SK-N-SH (cell line): Measurements from ENCODE around the gene IAH1. TPM values are rescaled to one million over a fixed set of nuclear protein-coding genes. Genes with fewer than 3 reads are reported as not detected.

Source experiments
- CTCF ChIA-PET: fragments of 300-600, 350-600 bp; formaldehyde crosslinking; extraction: SDS; loops from one replicate; lab custom pipeline; 2021; lab: Yijun Ruan, JAX
- POLR2A ChIA-PET: fragments of 350-600 bp; sonication (Branson Sonifier 250); formaldehyde crosslinking; extraction: SDS; loops from one replicate; lab custom pipeline; 2020; ENCODE audit warnings: antibody characterized with exemption, inconsistent platforms; lab: Yijun Ruan, JAX
- DNase-seq: peaks from one replicate; pipeline ENCODE4 v3.0.0; 2012
- H2AFZ ChIP-seq: fragments of 200-600 bp; sonication (generic); 2 replicates; pipeline ENCODE4 v1.8.1; 2016; ENCODE audit warnings: antibody characterized with exemption, mild to moderate bottlenecking, low read depth
- H3F3A ChIP-seq: fragments of 200-600 bp; sonication (generic); replicated peaks from 2 replicates; pipeline ENCODE3; 2016; ENCODE audit warnings: antibody characterized with exemption, mild to moderate bottlenecking; ENCODE audit not compliant: insufficient read depth
- H3K27ac ChIP-seq, 2 experiments: fragments of 200-500 bp in 1 of 2; fragments of 200-600 bp in 1 of 2; sonication (Bioruptor generic) in 1 of 2; sonication (generic), shearing (Covaris generic) in 1 of 2; 2 replicates each; pipeline versions ENCODE4 v1.5.1 to v1.6.1; 2014 to 2016; ENCODE audit warnings: low read depth in 2 of 2, inconsistent platforms in 1 of 2, low read length in 1 of 2, mild to moderate bottlenecking in 1 of 2, mixed read lengths in 1 of 2
- H3K27me3 ChIP-seq: fragments of 200-600 bp; sonication (generic), shearing (Covaris generic); 2 replicates; pipeline ENCODE4 v1.6.1; 2016; ENCODE audit warnings: mixed run types; ENCODE audit not compliant: insufficient read depth
- H3K36me3 ChIP-seq, 2 experiments: fragments of 200-500 bp in 1 of 2; fragments of 200-600 bp in 1 of 2; sonication (Bioruptor generic) in 1 of 2; sonication (generic) in 1 of 2; replicated peaks in 1 of 2; 2 replicates each; pipeline versions ENCODE3 to v1.5.1; 2014 to 2016; ENCODE audit warnings: low read length in 1 of 2, mild to moderate bottlenecking in 1 of 2; ENCODE audit not compliant: insufficient read depth in 2 of 2, control insufficient read depth in 1 of 2
- H3K4me1 ChIP-seq, 2 experiments: fragments of 200-500 bp in 1 of 2; fragments of 200-600 bp in 1 of 2; sonication (Bioruptor generic) in 1 of 2; sonication (generic), shearing (Covaris generic) in 1 of 2; 2 replicates each; pipeline versions ENCODE4 v1.5.1 to v1.6.1; 2014 to 2016; ENCODE audit warnings: low read depth in 1 of 2, low read length in 1 of 2, mixed run types in 1 of 2; ENCODE audit not compliant: insufficient read depth in 2 of 2, control insufficient read depth in 1 of 2
- H3K4me2 ChIP-seq: fragments of 200-600 bp; sonication (generic), shearing (Covaris generic); 2 replicates; pipeline ENCODE4 v1.6.1; 2017; ENCODE audit warnings: mixed run types
- H3K4me3 ChIP-seq, 2 experiments: fragments of 200-500 bp in 1 of 2; fragments of 200-600 bp in 1 of 2; sonication (Bioruptor generic) in 1 of 2; sonication (generic), shearing (Covaris generic) in 1 of 2; 2 replicates each; pipeline versions ENCODE4 v1.5.1 to v1.8.1; 2014 to 2016; ENCODE audit warnings: low read depth in 2 of 2, inconsistent platforms in 1 of 2, low read length in 1 of 2, mild to moderate bottlenecking in 1 of 2, mixed read lengths in 1 of 2, moderate library complexity in 1 of 2
- H3K79me2 ChIP-seq: fragments of 200-600 bp; sonication (generic); 2 replicates; pipeline ENCODE4 v1.8.1; 2017; ENCODE audit warnings: mild to moderate bottlenecking; ENCODE audit not compliant: insufficient read depth
- H3K9ac ChIP-seq: fragments of 200-600 bp; sonication (generic); 2 replicates; pipeline ENCODE4 v1.6.1; 2017; ENCODE audit warnings: mixed run types
- H3K9me2 ChIP-seq: fragments of 200-600 bp; sonication (generic); 2 replicates; pipeline ENCODE4 v1.6.1; 2017; ENCODE audit warnings: mixed run types
- H3K9me3 ChIP-seq: fragments of 200-600 bp; sonication (generic); 2 replicates; pipeline ENCODE4 v1.6.1; 2017; ENCODE audit warnings: mixed run types, mild to moderate bottlenecking, moderate library complexity
- H4K20me1 ChIP-seq: fragments of 200-600 bp; sonication (generic); 2 replicates; pipeline ENCODE4 v1.6.1; 2017; ENCODE audit warnings: mild to moderate bottlenecking, mixed run types; ENCODE audit not compliant: insufficient read depth
- EP300 ChIP-seq, 2 experiments: IDR thresholded peaks; 2 replicates each; pipeline versions ENCODE4 v1.4.0 to v1.6.1; 2012; ENCODE audit warnings: borderline replicate concordance in 1 of 2, low read depth in 1 of 2, low read length in 1 of 2
- EZH2phosphoT487 ChIP-seq: fragments of 200-600 bp; sonication (generic); IDR thresholded peaks from 2 replicates; pipeline ENCODE4 v1.6.1; 2017; ENCODE audit warnings: low read depth, mixed run types, mild to moderate bottlenecking, antibody characterized with exemption, moderate library complexity, borderline replicate concordance
- FOSL2 ChIP-seq: IDR thresholded peaks from 2 replicates; pipeline ENCODE4 v1.4.0; 2012; ENCODE audit warnings: low read depth, mild to moderate bottlenecking, moderate library complexity, borderline replicate concordance
- FOXJ3 ChIP-seq: sonication (generic); formaldehyde crosslinking; IDR thresholded peaks from 2 replicates; pipeline ENCODE4 v1.5.1; 2020; ENCODE audit warnings: mild to moderate bottlenecking, missing genetic modification reagents
- GABPA ChIP-seq: IDR thresholded peaks from 2 replicates; pipeline ENCODE4 v1.4.0; 2012; ENCODE audit warnings: low read depth, mild to moderate bottlenecking
- JUND ChIP-seq: IDR thresholded peaks from 2 replicates; pipeline ENCODE4 v1.4.0; 2012
- MXI1 ChIP-seq: IDR thresholded peaks from 2 replicates; pipeline ENCODE4 v1.6.1; 2012; ENCODE audit warnings: mild to moderate bottlenecking, low read depth, low read length, improper control_type of control experiment
- NFIC ChIP-seq: IDR thresholded peaks from 2 replicates; pipeline ENCODE4 v1.4.0; 2012; ENCODE audit warnings: borderline replicate concordance
- NRF1 ChIP-seq: IDR thresholded peaks from 2 replicates; pipeline ENCODE4 v1.6.1; 2012; ENCODE audit warnings: low read depth, mild to moderate bottlenecking, low read length
- SMC3 ChIP-seq: IDR thresholded peaks from 2 replicates; pipeline ENCODE4 v1.6.1; 2012; ENCODE audit warnings: low read depth, low read length, improper control_type of control experiment
- WGBS: methylation state at CpG from one replicate; pipeline ENCODE4 v1.1.6; 2017; ENCODE audit warnings: low lambda C conversion rate; 5-methylcytosine and 5-hydroxymethylcytosine counted together
- polyA plus RNA-seq, 3 experiments: library from polyadenylated mRNA; depleted of rRNA; stranded (reverse); fragments of >200 nt; gene quantifications; 2 replicates each; pipeline ENCODE4 v1.2.3, GENCODE V29; 2012
- TF ChIP-seq, protein P1 (sequence below): IDR thresholded peaks from 2 replicates; pipeline ENCODE4 v1.4.0; 2012; ENCODE audit warnings: low read depth
- TF ChIP-seq, protein P2 (sequence below): IDR thresholded peaks from 2 replicates; pipeline ENCODE4 v1.4.0; 2012; ENCODE audit warnings: low read depth, borderline replicate concordance
- TF ChIP-seq, protein P3 (sequence below): fragments of 150-350 bp; IDR thresholded peaks from 2 replicates; pipeline ENCODE4 v1.6.1; 2016; ENCODE audit warnings: mild to moderate bottlenecking, low read depth, low read length

IAH1 gene
- polyA plus RNA-seq, 1 of the 3 experiments (the other 2 are of a cell fraction) = 115 TPM

DNA sequence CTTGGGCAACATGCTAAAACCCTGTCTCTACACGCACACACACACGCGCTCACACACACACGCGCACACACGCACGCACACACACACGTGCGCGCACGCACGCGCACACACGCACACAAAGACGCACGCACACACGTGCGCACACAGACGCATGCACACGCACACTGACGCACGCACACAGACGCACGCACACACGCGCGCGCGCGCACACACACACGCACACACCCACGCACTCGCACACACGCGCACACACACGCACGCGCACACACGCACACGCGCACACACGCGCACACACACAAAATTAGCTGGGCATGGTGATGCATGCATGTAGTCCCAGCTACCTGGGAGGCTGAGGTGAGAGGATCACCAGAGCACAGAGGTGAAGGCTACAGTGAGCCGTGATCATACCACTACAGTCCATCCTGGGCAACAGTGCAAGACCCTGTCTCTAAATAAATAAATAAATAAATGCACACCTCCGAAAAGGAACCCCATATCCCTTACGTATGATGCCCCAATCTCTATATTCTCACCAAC is 8.1 kb upstream of the IAH1 start:
- Histone ChIP-seq H2AFZ (no peak overlapping the region), H3K9me3 (no peaks in the 10 kb centered on the region), H3K79me2 (no peaks in the 10 kb centered on the region), H3K4me1 (no peaks in the 10 kb centered on the region; a peak in 1 of 4 replicates), H3F3A (peaks cover 3% of the 10 kb centered on the region), H3K36me3 (peaks cover 42 to 53% of the 10 kb centered on the region in 2 experiments), H3K9me2 (no peaks in the 10 kb centered on the region), H3K27me3 (no peaks in the 10 kb centered on the region), H3K4me3 (no peak overlapping the region), H4K20me1 (no peaks in the 10 kb centered on the region), H3K9ac (no peak overlapping the region), H3K4me2 (no peak overlapping the region), H3K27ac (no peak overlapping the region)
- WGBS = 85% methylated on average over 46 of the region's 46 CpGs
- ChIA-PET CTCF (no interaction called here), POLR2A (interaction anchor here (0.7 kb wide), 1 partner anchor 18 kb away, joined by 3 read pairs; no protein-coding TSS in a partner anchor)
- DNase-seq = no peak
- no peak for TF ChIP-seq EP300 (IDR thresholded peaks at IDR 0.05; ENCODE audit: borderline replicate concordance in 1 of 2, low read depth in 1 of 2, low read length in 1 of 2)
- no peak for TF ChIP-seq SMC3
- TF ChIP-seq NRF1 = no peak
- no peak for TF ChIP-seq JUND
- TF ChIP-seq FOSL2 = no peak
- TF ChIP-seq, protein P1, sequence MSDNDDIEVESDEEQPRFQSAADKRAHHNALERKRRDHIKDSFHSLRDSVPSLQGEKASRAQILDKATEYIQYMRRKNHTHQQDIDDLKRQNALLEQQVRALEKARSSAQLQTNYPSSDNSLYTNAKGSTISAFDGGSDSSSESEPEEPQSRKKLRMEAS = no peak
- TF ChIP-seq, protein P2, sequence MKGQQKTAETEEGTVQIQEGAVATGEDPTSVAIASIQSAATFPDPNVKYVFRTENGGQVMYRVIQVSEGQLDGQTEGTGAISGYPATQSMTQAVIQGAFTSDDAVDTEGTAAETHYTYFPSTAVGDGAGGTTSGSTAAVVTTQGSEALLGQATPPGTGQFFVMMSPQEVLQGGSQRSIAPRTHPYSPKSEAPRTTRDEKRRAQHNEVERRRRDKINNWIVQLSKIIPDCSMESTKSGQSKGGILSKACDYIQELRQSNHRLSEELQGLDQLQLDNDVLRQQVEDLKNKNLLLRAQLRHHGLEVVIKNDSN = no peak
- TF ChIP-seq, protein P3, sequence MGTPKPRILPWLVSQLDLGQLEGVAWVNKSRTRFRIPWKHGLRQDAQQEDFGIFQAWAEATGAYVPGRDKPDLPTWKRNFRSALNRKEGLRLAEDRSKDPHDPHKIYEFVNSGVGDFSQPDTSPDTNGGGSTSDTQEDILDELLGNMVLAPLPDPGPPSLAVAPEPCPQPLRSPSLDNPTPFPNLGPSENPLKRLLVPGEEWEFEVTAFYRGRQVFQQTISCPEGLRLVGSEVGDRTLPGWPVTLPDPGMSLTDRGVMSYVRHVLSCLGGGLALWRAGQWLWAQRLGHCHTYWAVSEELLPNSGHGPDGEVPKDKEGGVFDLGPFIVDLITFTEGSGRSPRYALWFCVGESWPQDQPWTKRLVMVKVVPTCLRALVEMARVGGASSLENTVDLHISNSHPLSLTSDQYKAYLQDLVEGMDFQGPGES = no peak
- no peak for TF ChIP-seq NFIC
- TF ChIP-seq EZH2phosphoT487 = no peak
- TF ChIP-seq GABPA = no peak
- TF ChIP-seq FOXJ3 = no peak
- no peak for TF ChIP-seq MXI1

DNA sequence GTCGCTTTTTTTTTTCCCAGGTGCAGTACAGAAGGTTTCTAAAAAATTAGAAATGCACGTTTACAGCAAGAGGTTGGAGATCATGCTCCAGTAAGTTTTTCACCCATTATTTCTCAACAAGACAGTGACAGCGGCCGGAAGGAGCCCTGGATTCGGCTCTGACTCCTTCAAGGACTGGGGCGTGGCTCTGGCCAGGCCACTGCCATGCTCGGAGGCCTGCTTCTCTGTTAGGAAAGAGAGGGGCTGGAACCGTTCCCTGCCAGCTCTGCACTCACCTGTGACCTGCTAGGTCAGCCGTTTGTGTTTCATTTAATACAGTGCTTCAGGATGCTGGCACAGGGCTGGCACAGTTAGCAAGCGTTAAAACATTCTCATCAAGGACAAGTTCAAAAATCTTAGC is 6.7 kb upstream of the IAH1 start:
- no peak for DNase-seq
- Histone ChIP-seq H4K20me1 (no peaks in the 10 kb centered on the region), H2AFZ (no peak overlapping the region), H3F3A (peaks cover 3% of the 10 kb centered on the region), H3K79me2 (no peaks in the 10 kb centered on the region), H3K4me2 (no peak overlapping the region), H3K36me3 (peaks cover 52% of the 10 kb centered on the region in 2 experiments), H3K27me3 (no peaks in the 10 kb centered on the region), H3K4me1 (no peaks in the 10 kb centered on the region; a peak in 1 of 4 replicates), H3K9me2 (no peaks in the 10 kb centered on the region), H3K9ac (no peak overlapping the region), H3K27ac (no peak overlapping the region), H3K4me3 (no peak overlapping the region), H3K9me3 (no peaks in the 10 kb centered on the region)
- 91% methylated on average over 10 of the region's 10 CpGs for WGBS
- POLR2A ChIA-PET = no interaction called here
- CTCF ChIA-PET = interaction anchor here (1.0 to 1.3 kb wide), 2 partner anchors 11 to 16 kb away, joined by 3 to 4 read pairs; no protein-coding TSS in a partner anchor
- TF ChIP-seq, protein P2 = no peak
